NCI-H524 treated with DMSO at 0.1 percent for 48 hours (cell line): ENCODE measurements around the gene IQCN.

Source experiments
- DNase-seq: peaks from one replicate; lab custom pipeline; 2025; lab: John Stamatoyannopoulos, UW

The IQCN gene

DNA sequence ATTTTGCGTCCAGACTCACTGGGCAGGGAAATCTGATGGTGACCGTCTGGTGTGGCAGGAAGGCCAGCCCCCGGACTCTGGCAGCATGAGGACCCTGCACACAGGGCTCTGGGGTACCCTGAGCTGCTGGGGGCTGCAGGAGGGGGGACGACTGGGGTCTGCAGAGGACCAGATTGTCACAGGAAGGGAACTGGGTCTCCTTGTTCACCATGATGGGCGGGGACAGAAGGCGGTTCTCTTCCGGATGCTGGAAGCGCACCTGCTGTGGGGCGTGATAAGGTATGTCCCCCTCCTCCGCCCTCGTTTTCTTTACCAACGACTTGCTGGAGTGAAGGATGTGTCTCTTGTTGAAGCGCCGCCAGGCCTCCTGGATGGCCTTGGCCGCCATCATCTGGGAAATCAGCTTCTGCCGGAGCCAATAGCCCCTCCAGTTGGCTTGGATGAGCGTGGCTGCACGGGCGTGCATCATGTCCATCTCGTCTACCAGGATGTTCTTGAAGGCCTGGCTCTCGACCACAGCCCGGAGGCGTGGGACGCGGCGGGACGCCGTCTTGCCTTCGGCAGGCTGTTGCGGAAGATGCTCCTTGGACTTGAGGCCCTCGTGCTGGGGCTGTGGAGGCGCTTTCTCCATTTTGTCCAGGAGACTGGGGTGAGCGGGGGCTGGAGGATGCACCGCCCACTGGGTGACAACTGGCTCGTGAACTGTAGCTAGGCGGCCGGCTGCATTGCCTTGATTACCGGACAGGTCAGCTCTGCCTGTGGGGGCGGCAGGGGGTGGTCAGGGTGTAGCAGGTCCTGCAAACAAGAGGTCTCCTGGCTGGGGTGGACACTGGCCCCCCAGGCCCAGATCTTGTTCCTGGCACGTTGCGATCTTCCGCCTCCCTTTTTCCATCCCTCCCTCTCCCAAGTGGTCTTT, 7.2 kb downstream of the IQCN start:
- no peak for DNase-seq

DNA sequence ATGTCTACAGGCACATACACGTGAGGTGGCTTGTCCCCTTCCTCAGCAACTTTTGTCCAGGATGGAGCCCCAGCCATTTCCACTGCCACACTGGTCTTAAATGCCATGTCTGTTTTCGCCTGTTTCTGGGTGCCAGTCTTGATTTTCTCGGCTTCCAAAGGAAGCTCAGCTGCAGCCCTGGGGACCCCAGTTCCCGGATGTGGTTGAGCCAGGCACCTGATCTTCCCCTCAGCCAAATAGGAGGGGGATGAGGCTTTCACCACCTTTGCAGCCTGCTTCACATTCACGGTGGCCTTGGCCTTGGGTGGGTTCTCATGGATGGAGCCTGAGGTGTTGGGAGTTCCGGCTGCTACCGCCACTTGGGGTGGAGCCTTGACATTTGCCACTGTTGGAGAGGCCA, 8.7 kb downstream of the IQCN start:
- no peak for DNase-seq

DNA sequence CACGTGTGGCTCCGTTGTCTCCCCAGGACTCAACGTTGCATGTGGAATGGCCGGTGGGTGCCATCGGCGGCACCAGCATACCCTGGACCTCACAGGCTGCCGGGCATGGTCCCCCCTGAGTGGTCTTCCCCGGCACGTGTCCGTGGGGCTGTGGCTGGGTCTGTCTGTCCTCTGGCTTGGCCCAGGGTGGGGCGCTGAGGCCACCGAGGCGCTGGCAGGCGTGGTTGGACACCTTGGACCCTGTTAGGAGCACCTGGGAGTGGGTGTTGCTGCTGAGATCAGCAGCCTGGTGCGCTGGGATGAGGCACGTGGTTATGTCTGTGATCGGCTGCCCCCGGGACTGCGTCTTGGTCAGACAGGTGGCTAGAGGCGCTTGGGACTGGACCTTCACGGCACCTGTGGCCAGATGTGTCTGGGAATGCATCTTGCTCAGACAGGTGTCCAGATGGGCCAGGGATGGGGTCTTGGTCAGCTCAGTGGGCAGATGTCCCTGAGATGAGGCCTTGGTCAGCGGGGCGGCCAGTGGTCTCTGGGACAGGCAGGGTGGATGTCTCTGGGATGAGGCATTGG, 9.2 kb downstream of the IQCN start:
- DNase-seq = no peak

DNA sequence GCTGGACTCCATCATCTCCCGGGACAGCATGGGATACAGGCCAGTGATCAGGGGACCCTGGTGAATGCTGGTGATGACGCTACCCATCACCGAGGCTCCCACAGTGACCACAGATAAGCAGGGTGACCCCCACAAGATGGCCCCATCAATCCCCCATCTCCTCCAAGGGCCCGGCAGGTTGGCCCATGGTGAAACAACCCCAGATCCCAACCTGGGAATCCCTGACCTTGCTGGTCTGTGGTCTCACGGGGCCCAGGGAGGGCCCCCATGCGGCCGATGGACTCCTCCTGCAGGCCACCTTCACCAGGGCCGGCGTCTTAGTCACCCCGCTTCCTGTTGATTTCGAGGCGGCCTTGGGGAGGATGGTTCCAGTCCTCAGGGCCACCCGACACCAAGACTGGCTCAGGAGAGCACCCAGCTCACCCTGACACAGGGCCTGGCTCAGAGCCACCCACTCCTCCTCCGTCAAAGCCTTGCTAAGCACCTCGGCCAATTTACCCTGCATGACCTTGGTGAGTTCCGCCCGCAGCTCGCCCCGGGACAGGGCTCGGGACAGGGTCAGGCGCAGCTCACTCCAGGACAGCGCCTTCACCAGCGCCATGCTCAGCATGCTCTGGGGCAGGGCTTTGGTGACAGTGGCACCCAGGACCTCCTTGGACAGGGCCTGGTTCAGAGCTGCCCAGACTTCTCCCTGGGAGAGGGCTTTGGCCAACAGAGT, 10.0 kb downstream of the IQCN start:
- no peak for DNase-seq

DNA sequence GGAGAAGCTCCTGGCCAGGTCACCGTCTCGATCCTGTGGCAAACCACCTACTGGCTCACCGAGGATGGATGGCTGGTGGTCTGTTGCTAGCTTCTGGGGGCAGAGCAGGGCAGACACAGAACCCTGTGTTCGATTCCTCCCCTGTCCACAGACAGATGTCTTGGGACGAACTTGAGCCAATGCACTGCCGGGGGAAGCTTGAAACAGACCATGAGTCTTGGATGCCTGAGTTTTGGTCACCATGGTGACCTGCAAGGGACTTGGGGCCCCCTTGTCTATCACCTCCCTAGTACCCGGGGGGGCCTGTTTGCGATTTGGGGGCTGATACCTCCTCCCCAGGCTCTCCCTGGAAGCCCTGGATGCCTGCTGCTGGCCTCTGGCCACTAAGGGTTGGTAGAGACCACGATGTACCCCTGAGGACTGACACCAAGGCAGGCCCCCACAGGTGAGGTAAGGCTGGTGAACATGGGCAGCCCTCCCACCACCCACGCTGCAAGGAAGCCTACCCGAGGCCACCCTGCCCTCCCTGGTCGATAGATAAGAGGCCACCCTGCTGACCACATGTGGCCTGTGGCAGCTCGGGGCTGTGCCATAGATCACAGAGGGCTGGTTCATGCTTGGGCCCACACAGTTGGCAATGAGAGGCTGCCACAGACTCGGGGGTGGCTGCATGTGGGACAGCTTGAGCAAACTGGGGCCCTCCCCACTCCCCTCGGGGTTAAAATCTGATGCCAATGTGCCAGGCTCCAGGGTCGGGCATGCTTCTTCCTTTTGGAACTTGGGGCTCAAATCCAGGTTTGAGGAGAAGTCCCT, 10.7 kb downstream of the IQCN start:
- no peak for DNase-seq

DNA sequence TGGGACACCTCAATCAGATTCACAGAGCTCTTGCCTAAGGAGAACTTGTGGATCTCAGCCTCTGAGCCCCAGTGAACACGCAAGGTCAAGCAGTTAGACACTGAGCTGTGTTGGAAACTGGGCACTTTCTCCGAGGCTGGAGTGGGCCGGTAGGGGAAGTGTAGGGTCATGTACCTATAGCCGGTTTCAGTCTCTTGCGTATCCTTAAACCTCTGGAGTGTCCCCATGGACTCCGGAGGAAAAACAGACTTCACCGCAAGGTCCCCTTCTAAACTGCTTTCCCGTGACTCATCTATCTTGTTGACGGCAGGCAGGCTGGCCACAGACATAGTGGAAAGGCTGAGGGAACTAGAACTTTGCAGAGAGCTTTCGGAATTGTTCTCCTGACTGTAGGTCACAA, 11.3 kb downstream of the IQCN start:
- DNase-seq = no peak

DNA sequence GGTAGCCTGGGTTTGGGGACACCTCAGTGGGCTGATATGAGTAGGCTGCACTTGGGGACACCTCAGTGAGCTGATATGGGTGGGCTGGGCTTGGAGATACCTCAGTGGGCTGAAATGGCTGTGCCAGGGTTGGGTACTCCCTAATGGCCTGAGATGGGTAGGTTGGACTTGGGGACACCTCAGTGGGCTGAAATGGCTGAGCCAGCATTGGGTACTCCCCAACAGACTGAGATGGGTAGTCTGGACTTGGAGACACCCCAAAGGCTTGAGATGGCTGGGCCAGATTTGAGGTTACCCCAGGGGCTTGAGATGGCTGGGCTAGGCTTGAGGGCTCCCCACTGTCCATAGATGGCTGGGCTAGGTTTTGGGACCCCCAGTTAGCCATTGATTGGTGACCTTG, 12.1 kb downstream of the IQCN start:
- DNase-seq = no peak

DNA sequence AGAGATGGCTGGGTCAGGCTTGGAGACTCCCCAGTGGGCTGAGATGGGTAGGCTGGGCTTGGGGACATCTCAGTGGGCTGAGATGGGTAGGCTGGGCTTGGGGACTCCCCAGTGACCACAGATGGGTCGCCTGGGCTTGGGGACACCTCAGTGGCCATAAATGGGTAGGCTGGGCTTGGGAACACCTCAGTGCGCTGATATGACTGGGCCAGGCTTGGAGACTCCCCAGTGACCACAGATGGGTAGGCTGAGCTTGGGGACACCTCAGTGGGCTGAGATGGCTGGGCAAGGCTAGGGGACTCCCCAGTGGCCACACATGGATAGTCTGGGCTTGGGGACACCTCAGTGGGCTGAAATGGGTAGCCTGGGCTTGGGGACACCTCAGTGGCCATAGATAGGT, 12.8 kb downstream of the IQCN start:
- DNase-seq = no peak

DNA sequence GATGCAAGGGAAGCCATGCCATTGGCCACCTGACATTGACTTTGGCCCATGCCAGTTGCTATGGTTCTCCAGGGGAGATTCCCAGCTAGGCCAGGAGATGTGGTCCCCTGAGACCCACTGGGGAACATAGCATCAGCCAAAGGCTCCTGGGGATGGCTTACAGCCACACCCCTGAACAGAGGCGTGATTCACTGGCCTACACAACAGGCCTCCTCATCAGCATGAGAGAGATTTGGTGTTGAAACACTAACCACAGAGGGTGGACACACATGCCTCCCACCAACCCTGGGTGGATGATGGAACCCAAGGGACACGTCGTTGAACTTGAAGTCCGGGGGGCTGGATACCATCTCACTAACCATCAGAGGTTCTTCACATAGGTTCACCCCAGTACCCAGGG, 14.4 kb downstream of the IQCN start:
- no peak for DNase-seq

DNA sequence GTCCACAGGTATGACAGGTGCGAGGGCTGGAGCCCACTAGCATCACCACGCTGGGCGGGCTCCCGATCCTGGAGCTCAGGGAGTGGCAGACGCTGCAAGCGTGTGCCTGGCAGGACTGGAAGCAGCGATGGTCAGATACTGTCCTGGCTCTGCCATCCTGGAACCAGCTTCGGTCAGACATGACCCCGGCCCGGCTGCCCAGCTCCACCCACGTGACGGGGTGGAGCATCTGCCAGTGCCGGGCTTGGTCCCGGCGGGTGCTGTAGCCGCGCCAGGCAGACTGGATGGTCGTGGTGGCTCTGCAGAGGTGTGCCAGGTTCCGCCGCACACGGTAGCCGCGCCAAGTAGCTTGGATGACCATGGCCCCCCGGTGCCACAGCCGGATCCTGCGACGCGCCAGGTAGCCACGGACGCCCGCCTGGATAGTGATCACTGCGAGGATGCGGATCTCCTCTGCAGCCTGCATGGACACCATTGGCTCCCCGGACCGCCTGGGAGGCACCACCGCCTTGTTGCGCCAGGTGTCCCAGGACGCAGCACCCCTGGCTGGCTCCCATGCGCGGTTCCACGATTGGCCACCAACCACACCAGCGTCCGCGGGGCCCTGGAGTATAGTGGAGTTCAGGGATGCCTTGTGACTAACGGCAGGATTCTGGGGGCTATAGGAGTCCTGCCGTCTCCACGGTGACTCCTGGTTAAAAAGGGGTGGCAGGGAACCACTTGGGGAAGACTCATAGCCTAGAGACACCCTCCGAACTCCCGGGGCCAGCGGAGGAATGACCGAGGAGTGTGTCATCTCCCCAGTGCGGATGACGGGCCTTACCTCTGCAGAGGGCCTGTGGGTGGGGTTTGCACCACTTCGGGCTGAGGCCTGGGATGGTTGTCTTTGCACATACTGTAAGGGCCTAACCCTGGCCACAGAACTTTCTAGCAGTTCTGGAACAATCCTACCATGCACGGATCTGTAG, 16.5 kb downstream of the IQCN start:
- no peak for DNase-seq

DNA sequence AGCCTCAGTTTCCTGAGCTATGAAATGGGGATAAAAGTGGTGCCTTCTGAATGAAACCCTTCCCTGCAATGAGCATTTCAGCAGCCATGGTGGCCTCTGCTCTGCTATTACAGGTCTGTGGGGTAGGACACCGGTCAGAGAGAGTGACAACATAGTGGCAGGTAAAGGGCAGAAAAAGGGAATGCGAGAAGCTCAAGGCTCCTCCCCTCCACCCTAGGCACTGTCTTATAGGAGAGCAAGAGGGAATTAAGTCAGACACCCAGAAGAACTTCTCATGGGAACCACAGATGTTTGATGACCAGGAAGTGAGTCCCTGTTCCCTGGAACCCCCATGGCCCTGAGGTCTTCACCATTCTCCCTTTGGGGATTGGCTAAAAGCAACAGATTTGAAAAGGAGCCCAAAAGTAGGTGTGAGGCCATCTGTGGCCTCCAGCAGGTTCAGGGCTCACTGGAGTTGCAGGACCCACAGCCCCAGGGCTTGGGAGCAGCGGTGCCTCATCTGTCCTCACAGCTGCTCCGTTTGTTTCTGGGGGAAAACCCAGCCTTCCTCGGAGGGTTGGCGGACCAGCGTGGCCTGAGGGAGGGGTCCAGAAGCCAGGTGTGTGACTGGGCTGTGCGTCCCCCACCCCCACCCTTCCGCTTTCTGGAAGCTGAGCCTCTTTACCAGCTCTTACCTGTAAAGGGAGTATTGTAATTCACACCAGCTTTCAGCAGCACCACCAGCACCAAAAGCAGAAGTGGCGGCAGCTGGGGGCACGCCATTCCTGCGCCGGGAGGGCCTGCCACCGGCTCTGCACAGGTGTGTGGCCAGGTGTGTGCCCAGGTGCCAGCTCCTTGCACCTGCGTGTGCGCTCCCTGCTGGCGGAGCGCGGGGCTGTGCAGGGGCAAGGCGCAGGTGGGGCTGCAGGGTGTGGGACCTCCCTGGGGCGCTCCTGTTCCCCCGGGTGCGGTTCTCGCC, 19.4 kb downstream of the IQCN start:
- no peak for DNase-seq

DNA sequence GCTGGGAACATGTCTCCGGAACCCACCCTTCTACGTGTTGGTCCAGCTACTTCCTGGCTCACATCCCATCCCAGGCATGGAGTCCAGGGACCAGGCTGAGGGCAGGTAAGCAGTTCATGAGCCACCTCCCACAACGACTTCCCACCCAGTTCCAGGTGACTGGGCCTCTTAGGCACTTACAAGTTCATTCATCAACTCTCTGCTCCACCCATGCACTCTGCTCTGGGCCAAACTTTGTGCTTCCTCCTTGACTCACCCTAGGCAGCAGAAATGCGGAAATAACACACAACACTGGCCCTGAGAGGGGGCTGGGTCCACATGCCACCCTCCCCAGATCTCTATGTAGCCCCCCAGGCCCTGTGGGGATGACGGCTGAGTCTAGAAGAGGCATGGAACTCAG, 20.5 kb downstream of the IQCN start:
- no peak for DNase-seq

DNA sequence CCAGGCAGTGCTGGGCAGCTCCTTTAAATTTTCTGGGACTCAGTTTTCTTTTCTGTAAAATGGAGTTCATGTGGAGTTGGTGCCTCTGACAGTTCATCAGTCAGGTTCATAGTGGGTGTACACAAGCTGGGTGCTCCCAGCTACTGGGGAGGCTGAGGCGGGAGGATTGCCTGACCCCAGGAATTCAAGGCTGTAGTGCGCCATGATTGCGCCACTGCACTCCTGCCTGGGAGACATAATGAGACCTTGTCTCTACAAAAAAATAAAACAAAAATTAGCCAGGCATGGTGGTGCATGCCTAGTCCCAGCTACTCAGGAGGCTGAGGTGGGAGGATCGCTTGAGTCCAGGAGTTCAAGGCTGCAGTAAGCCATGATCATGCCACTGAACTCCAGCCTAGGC, 21.1 kb downstream of the IQCN start:
- no peak for DNase-seq

DNA sequence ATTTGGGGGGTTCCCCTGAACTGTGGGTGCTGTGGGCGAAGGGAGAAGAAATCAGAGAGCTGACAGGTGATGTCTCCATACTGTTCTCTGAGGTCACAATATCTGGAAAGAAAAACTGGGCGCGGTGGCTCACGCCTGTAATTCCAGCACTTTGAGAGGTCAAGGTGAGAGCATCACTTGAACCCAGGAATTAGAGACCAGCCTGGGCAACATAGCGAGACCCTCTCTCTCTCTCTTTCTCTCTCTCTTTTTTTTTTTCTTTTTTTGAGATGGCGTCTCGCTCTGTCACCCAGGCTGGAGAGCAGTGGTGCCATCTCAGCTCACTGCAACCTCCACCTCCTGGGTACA, 21.9 kb downstream of the IQCN start:
- DNase-seq = no peak

DNA sequence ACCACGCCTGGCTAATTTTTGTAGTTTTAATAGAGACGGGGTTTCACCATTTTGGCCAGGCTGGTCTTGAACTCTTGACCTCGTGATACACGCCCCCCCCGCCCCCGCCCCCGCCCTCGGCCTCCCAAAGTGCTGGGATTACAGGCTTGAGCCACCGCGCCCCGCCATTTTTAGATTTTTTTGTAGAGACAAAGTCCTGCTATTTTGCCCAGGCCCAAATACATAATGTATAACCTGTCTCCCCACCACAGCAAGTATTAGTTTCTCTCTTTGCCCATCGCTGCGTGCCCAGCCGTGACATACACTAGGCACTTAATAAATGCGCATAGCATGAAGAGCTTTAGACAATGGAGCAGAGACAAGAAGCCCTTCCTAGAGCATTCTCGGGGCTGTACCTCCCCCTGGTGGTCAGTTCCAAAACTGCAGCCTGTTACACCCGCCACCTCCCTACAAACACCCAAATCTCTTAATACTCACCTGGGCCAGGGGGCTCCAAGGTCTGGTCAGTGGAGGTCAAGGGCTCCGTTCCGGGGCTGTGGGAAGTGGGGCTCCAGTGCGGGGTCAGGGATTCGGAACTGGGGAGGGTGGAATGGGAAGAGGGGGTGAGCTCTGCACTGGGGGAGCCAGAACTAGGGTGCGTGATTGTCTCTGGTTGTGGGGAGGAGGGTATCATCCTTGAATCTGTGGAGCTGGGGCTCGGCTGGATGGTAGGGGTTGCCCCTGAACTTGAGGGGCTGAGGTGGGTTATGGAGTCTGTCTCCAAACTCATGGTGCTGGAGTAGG, 22.5 kb downstream of the IQCN start:
- DNase-seq = no peak

DNA sequence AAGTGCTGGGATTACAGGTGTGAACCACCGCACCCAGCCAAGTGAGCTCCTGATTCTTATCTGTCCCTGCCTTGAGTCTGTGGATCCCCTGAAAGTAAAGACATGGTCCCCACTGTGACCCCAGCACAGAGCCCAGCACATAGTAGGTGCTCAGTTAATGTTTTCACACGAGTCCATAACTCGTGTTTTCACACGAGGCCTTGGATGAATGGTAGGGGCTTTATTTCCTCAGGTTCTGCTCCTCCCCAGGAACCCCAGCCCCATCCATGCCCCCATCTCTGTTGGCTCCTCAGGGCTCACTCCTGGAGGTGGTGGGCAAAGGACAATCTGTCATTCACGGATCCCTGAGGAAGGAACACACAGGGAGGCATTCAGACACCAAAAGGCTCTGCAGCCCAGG, 24.4 kb downstream of the IQCN start:
- no peak for DNase-seq

DNA sequence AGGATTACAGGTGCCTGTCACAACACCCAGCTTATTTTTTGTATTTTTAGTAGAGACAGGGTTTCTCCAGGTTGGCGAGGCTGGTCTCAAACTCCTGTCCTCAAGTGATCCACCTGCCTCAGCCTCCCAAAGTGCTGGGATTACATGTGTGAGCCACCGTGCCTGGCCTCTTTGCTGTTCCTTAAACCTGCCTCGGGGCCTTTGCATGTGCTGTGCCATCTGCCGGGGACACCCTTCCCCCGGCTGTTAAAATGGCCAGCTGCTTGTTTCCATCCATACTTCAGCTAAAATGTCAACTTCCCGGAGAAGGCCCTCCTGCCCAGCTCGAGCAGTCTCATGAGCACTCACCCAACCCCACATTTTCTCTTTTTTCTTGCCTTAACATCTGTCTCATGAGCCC, 29.0 kb downstream of the IQCN start:
- no peak for DNase-seq

DNA sequence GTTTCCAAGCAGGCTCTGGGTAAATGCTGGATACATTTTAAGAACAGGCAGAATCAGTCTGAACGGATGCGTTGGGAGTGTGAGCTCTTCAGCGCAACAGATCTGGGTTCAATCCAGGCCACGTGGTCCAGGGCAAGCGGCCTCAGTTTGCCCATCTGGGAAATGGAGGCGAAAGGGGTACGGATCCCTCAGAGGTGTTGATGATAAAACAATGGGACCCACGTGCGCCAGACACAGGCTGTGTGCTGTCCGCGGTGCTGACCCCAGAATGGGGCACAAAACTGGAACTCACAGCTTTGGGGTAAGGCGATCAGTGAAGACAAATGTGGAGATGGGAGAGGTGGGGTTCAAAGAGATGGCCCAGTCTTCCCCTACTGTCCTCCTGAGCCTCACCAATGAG, 34.9 kb downstream of the IQCN start:
- no peak for DNase-seq

DNA sequence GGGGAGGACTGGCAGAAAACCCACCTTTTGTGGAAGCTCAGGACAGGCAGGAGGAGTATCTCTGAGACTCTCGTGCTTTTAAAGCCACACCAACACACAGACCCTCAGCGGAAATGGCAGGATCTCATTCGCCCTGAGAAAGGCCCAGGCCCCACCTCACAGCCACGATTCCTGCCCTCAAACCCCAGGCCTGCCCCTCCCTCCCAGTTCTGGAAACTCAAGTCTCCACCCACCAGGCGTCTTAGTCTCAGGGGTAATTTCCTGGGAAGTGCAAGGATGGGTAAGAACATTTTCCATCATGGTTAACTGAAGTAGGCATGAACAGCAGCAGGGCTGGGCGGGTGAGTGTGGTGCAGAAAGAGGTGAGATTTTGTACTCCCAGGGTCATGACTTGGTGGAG, 40.1 kb downstream of the IQCN start:
- DNase-seq = no peak
